PC-3 (cell line): ENCODE data around the gene CXCR3.

Experiments used
- EZH2 ChIP-seq: fragments of 300-600 bp; sonication (generic); IDR thresholded peaks from one replicate; pipeline ENCODE4 v1.6.1; 2017; ENCODE audit warnings: antibody characterized with exemption, mild to moderate bottlenecking, low read length; ENCODE audit not compliant: unreplicated experiment
- TF ChIP-seq, protein P1 (sequence below): fragments of 300-600 bp; sonication (generic); conservative IDR thresholded peaks from 2 replicates; pipeline ENCODE4 v1.5.1; 2017; ENCODE audit warnings: antibody characterized with exemption, low read depth, mild to moderate bottlenecking, low read length

- TF ChIP-seq, protein P1, sequence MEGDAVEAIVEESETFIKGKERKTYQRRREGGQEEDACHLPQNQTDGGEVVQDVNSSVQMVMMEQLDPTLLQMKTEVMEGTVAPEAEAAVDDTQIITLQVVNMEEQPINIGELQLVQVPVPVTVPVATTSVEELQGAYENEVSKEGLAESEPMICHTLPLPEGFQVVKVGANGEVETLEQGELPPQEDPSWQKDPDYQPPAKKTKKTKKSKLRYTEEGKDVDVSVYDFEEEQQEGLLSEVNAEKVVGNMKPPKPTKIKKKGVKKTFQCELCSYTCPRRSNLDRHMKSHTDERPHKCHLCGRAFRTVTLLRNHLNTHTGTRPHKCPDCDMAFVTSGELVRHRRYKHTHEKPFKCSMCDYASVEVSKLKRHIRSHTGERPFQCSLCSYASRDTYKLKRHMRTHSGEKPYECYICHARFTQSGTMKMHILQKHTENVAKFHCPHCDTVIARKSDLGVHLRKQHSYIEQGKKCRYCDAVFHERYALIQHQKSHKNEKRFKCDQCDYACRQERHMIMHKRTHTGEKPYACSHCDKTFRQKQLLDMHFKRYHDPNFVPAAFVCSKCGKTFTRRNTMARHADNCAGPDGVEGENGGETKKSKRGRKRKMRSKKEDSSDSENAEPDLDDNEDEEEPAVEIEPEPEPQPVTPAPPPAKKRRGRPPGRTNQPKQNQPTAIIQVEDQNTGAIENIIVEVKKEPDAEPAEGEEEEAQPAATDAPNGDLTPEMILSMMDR = peak; percentile 40; the same call in 1 of the 2 replicates
- no peak for TF ChIP-seq EZH2
Measured at GRCh38 chrX:71622576-71623450, 4.5 kb upstream of the CXCR3 start.
